Measurements from ENCODE around the gene LCN12.

The LCN12 gene

GRCh38 chr9:136944519-136945332 lies 7.3 kb upstream of the LCN12 start, which contains the start of the genes C8G and FBXW5:
Gene C8G (plus strand): TSS chr9:136945243. CDS start chr9:136945321, 78 bp downstream.
Gene FBXW5 (minus strand): TSS chr9:136944738. CDS start chr9:136944083, 655 bp downstream.
- in situ Hi-C loops (cut with HindIII; ENCODE audit: low sequenced_read_pairs): no loop called here

- in situ Hi-C loops (cut with HindIII; ENCODE audit: low sequenced_read_pairs): no loop called here
These were observed 6.5 kb upstream of the LCN12 start for GRCh38 chr9:136945333-136946227.

GRCh38 chr9:136946228-136947027 lies 5.6 kb upstream of the LCN12 start:
- in situ Hi-C loops (cut with HindIII; ENCODE audit: low sequenced_read_pairs): no loop called here

- in situ Hi-C loops (cut with HindIII; ENCODE audit: low sequenced_read_pairs): no loop called here
These were observed 4.8 kb upstream of the LCN12 start for GRCh38 chr9:136947028-136947891.

- in situ Hi-C loops (cut with HindIII; ENCODE audit: low sequenced_read_pairs): no loop called here
These were observed 4.0 kb upstream of the LCN12 start for GRCh38 chr9:136947955-136948510.

GRCh38 chr9:136949239-136949816 lies 2.7 kb upstream of the LCN12 start:
- in situ Hi-C loops (cut with HindIII; ENCODE audit: low sequenced_read_pairs): no loop called here

- in situ Hi-C loops (cut with HindIII; ENCODE audit: low sequenced_read_pairs): no loop called here
These were observed 2.0 kb upstream of the LCN12 start for GRCh38 chr9:136949817-136950655.

- in situ Hi-C loops (cut with HindIII; ENCODE audit: low sequenced_read_pairs): no loop called here
These were observed 1.3 kb upstream of the LCN12 start for GRCh38 chr9:136950656-136951276.

- in situ Hi-C loops (cut with HindIII; ENCODE audit: low sequenced_read_pairs): no loop called here
These were observed 313 bp downstream of the LCN12 start for GRCh38 chr9:136952321-136952850.

GRCh38 chr9:136952876-136953770 lies 1.1 kb downstream of the LCN12 start:
- in situ Hi-C loops (cut with HindIII; ENCODE audit: low sequenced_read_pairs): no loop called here

GRCh38 chr9:136953771-136954269 lies 1.7 kb downstream of the LCN12 start:
- in situ Hi-C loops (cut with HindIII; ENCODE audit: low sequenced_read_pairs): no loop called here

GRCh38 chr9:136954270-136955083 lies 2.4 kb downstream of the LCN12 start:
- in situ Hi-C loops (cut with HindIII; ENCODE audit: low sequenced_read_pairs): no loop called here

- in situ Hi-C loops (cut with HindIII; ENCODE audit: low sequenced_read_pairs): no loop called here
These were observed 3.3 kb downstream of the LCN12 start for GRCh38 chr9:136955202-136955942.

- in situ Hi-C loops (cut with HindIII; ENCODE audit: low sequenced_read_pairs): no loop called here
These were observed 3.9 kb downstream of the LCN12 start for GRCh38 chr9:136955943-136956335.

GRCh38 chr9:136956604-136957003 lies 4.5 kb downstream of the LCN12 start:
- in situ Hi-C loops (cut with HindIII; ENCODE audit: low sequenced_read_pairs): no loop called here
